22Rv1 (cell line): ENCODE data around the gene ZNF778.

Experiments
- CTCF ChIP-seq: fragments of 450-650 bp; IDR thresholded peaks from 2 replicates; pipeline ENCODE4 v1.5.1; 2017; ENCODE audit warnings: mild to moderate bottlenecking
- ZFX ChIP-seq: fragments of 450-650 bp; IDR thresholded peaks from 2 replicates; pipeline ENCODE4 v1.6.1; 2017; ENCODE audit warnings: antibody characterized with exemption, borderline replicate concordance

- TF ChIP-seq CTCF = no peak
- TF ChIP-seq ZFX = no peak
Measured at GRCh38 chr16:89191033-89191900, 26.2 kb upstream of the ZNF778 start.
